Omental fat pad (tissue), 4 donors: Measurements from ENCODE around the gene NR2F1-AS1. TPM values are rescaled to one million over a fixed set of nuclear protein-coding genes. Genes with fewer than 3 reads are reported as not detected.

Experiments used
- ATAC-seq: fragments of 150-250 bp; one replicate; pipeline ENCODE4 v1.9.1; 2016; ENCODE audit warnings: mild to moderate bottlenecking, moderate library complexity; ENCODE audit not compliant: low FRiP score
- DNase-seq: peaks from one replicate; pipeline ENCODE4 v3.0.0-alpha.2; 2019; ENCODE audit warnings: low spot score
- total RNA-seq, 4 donors: library from RNA; depleted of rRNA; stranded (reverse); fragments of >200 nt; gene quantifications; one replicate each; pipeline ENCODE4 v1.1.0, GENCODE V29; 2016
- TF ChIP-seq, protein P1 (sequence below), 3 donors: fragments of 450-650 bp; IDR thresholded peaks; one replicate each; pipeline ENCODE4 v1.5.1; 2016 to 2017; ENCODE audit warnings: antibody characterized with exemption in 3 of 3, mild to moderate bottlenecking in 3 of 3, moderate library complexity in 2 of 3

Gene NR2F1-AS1
- total RNA-seq, 4 donors from 2014 or later: 17.3 to 31.0 (median 22.9) TPM

DNA sequence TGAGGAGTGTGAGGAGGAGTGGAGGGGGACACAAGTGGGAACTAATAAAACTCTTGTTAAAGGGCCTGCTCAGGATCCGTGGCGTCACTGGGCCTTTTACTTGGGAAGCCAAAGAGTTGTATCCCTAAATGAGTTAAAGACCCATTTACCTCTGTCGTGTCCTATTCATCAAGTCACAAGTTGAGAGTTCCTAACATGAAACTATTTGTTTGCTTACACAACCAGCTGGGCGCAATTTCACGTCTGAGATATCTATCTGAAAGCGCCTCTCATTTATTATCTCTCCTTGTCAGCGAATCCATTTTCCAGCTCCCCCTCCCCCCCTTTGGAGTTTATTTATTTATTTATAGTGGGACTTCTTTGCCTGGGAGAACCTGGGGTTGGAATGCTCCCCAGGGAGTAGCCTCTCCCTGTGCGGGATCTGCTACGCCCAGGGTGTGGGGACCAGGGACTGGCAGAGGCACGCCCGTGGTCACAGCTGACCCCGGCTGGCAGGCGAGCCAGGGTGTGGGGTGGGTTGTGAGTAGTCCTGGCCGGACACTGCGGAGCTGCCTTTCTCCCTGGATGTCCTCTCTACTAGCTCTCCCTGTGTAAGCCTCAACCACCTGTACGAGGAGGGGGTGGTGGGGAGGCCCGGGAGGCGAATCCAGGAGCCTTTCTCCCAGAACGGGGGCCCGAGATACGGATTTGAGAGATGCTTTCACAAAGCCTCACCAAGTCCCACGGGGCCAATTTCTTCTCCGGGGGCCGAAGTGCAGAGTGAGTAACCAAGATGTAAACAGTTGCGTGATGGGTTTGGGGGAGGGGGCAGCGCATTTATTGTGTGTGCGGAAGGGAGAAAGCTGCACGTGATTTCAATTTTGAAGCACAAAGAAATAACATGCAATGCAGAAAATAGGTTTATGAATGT is 17.3 kb upstream of the NR2F1-AS1 start:
- no peak for ATAC-seq
- TF ChIP-seq, protein P1, sequence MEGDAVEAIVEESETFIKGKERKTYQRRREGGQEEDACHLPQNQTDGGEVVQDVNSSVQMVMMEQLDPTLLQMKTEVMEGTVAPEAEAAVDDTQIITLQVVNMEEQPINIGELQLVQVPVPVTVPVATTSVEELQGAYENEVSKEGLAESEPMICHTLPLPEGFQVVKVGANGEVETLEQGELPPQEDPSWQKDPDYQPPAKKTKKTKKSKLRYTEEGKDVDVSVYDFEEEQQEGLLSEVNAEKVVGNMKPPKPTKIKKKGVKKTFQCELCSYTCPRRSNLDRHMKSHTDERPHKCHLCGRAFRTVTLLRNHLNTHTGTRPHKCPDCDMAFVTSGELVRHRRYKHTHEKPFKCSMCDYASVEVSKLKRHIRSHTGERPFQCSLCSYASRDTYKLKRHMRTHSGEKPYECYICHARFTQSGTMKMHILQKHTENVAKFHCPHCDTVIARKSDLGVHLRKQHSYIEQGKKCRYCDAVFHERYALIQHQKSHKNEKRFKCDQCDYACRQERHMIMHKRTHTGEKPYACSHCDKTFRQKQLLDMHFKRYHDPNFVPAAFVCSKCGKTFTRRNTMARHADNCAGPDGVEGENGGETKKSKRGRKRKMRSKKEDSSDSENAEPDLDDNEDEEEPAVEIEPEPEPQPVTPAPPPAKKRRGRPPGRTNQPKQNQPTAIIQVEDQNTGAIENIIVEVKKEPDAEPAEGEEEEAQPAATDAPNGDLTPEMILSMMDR (IDR thresholded peaks at IDR 0.05): no peak
- DNase-seq: no peak

DNA sequence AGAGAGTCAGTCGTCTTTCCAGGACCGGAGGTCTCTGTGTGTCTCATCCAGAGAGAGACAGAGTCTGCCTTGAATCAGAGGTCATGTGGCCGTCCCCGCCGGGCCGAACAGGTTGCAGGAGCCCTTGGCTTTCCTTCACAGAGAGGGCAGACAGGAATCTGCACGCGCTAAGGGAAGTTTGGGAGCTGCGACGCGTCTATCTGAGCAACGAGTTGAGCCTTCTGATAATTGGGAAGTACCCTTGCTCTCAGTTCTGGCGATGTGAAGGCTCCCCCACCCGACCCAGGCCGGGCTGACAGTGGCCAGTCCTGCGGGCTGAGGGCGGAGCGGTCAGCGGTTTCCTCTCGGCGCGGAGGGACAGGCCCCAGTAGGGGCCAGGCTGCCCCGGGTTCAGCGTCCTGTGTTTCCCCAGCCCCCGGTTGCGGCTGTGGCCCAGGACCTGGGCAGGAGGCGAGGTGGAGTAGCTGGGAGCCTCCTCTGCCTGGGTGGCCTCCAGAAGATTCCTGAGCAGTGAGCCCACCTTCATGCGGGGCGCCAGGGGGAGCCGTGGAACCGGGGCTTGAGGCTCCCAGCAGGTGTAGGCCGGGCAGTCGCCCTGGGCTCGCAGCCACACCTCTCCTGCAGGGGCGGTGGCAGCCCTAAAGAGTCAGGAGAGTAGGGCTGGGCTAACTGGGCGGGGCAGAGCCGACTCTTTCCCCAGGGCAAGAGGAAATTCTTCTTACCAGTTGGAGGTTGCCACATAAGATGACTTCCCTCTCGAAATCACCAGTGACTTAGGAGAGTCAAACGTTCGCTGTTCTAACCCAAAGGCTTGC is 15.9 kb upstream of the NR2F1-AS1 start:
- ATAC-seq: no peak

DNA sequence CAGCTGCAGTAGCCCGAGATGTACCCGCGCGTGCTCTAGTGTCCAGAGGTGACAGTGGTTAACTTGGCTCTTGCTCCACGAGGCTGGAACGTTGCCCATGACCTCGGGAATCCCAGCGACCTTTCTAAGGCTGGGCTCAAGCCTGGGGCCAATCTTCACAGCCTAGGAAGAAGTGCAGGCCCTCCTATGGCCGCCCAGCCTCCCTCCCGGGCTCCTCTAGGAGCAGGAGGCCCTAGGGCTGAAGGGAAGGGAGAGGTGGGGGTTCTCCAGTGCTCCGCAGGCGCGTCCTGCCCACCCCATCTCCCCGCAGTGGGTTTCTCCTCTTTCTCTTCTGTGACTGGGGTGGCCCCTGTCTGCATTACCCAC is 15.3 kb upstream of the NR2F1-AS1 start:
- no peak for ATAC-seq
- TF ChIP-seq, protein P1 (IDR thresholded peaks at IDR 0.05): no peak
- no peak for DNase-seq

More for the DNA sequence above, 15.9 kb upstream of the NR2F1-AS1 start:
- DNase-seq: no peak
- TF ChIP-seq, protein P1 (IDR thresholded peaks at IDR 0.05): no peak

DNA sequence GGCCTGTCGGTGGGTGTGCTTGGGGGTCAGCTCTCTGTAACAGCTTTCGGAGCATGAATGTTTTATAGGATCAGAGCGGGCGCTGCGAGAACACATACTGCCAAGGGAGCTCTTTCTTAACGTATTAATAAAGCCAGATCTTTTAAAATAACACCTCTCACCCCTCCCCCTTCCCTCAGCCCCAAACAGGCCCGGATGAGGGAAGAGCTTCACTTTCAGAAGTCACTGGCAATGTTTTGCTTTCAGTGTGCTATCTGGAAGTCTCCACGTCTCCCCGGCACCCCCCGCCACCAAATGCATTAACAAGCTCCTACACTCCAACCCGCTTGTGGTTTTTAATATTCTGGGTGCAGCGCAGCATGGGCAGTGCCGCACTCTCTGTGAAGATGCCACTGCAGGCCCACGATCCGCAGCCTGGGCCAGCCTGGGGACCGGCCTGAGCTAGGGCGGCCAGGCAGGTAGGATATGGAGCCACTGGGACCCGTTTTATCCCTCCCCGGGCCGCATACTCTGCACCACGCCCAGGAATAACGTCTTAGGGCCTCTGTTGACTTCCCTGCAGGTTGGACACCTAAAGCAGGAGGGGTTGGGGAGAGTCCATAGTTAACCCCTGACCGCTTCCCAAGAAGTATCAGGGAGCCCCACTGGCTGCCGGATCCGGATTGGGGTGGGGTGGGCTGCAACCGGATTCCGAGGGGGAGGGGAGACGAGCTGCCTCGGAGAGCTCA is 14.6 kb upstream of the NR2F1-AS1 start:
- DNase-seq: no peak
- TF ChIP-seq, protein P1 (IDR thresholded peaks at IDR 0.05): no peak
- ATAC-seq: no peak

DNA sequence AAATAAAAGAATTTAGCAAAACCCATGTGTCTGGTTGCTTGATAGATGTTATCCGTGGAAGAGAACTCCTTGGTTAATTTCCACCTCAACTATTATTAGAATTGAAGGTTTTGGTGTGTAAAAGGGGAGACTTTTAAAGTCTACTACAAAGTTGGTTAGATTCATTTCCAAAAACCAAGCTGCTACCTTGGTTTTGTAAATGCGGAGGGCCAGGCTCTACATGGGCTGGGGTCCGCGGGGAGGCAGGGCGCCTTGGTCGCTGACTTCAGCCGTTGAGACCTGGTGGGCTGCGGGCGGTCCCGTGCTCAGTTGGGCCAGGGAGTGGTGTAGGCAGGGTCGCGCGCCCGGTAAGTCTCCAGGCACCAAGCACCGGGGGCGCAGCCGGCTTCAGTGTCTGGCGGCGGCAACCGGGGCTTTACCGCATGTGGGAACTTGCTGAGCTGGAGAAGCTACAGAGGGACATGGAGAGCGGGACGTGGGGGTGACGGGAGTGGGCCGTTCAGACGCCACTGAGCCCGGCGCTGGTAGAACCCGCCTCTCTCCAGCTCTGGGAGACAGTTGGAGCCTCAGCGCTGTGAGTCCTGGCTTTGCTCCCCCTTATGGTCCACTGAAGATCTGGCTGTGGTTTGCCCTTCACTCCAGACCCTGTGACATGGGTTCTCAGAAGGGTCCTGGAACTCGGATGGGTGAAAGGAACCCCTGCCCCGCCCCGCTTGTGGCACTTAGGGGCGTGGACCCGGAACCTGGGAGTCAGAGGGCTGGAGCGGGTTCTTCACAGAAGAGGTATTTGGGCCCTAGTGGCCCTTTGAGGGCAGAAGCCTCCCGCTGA is 13.8 kb upstream of the NR2F1-AS1 start:
- DNase-seq: no peak
- TF ChIP-seq, protein P1 (IDR thresholded peaks at IDR 0.05): no peak
- ATAC-seq: no peak
